ENCODE measurements around the gene IMPDH1. TPM values are rescaled to one million over a fixed set of nuclear protein-coding genes. Genes with fewer than 3 reads are reported as not detected.

The IMPDH1 gene
- total and polyA plus RNA-seq, 4 donors, result 28.5 to 64.5 (median 38.0) TPM

- Histone ChIP-seq H3K4me1 (ENCODE audit: control insufficient read depth, insufficient read depth, low read length) (peaks cover 4% of the 10 kb centered on the region), H3K27me3 (ENCODE audit: control insufficient read depth, insufficient read depth, low read length) (no peaks in the 10 kb centered on the region), H3K36me3 (ENCODE audit: control insufficient read depth, insufficient read depth, low read length) (no peaks in the 10 kb centered on the region), H3K27ac (ENCODE audit: low read depth, low read length) (no peak overlapping the region), H3K4me3 (ENCODE audit: low read depth, low read length) (no peak overlapping the region), H3K9me3 (ENCODE audit: control insufficient read depth, insufficient read depth, low read length) (no peaks in the 10 kb centered on the region)
- no CpG with 5 or more reads among the region's 1 CpG for WGBS (ENCODE audit: insufficient coverage)
- DNase-seq (ENCODE audit: low read depth in 4 of 6, low spot score in 6 of 6), result no peak
Measured at GRCh38 chr7:128422037-128422436, 12.3 kb upstream of the IMPDH1 start.

DNA sequence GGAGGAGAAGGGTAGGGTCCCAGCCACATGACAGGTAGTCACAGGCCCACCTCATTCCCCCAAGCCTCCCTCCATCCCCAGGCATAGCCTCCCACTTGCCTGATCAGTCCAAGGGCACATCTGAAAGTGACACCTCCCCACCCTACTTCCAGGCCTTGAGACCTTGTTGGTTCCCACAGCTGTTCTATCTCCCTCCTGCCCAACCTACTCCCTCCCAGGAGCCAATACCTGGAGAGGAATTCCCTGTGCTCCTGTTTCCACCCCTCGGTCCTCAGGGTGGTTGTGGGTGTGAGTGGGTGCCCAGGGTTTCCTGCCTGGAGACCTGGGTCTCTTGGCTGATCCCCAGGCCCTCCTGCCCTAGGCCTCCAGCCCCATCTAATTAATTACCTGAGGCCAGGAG is 11.6 kb upstream of the IMPDH1 start:
- WGBS (ENCODE audit: insufficient coverage), result no CpG with 5 or more reads among the region's 1 CpG
- H3K27me3 ChIP-seq (ENCODE audit: control insufficient read depth, insufficient read depth, low read length), result no peaks in the 10 kb centered on the region
- H3K9me3 ChIP-seq (ENCODE audit: control insufficient read depth, insufficient read depth, low read length), result no peaks in the 10 kb centered on the region
- no peaks in the 10 kb centered on the region for H3K36me3 ChIP-seq (ENCODE audit: control insufficient read depth, insufficient read depth, low read length)
- no peak overlapping the region for H3K27ac ChIP-seq (ENCODE audit: low read depth, low read length)
- H3K4me1 ChIP-seq (ENCODE audit: control insufficient read depth, insufficient read depth, low read length), result peaks cover 4% of the 10 kb centered on the region
- no peak for DNase-seq (ENCODE audit: low read depth in 4 of 6, low spot score in 6 of 6)
- no peak overlapping the region for H3K4me3 ChIP-seq (ENCODE audit: low read depth, low read length)

GRCh38 chr7:128420773-128421172 is 11.0 kb upstream of the IMPDH1 start:
- Histone ChIP-seq H3K4me1 (ENCODE audit: control insufficient read depth, insufficient read depth, low read length) (peaks cover 4% of the 10 kb centered on the region), H3K36me3 (ENCODE audit: control insufficient read depth, insufficient read depth, low read length) (no peaks in the 10 kb centered on the region), H3K9me3 (ENCODE audit: control insufficient read depth, insufficient read depth, low read length) (no peaks in the 10 kb centered on the region), H3K27ac (ENCODE audit: low read depth, low read length) (no peak overlapping the region), H3K27me3 (ENCODE audit: control insufficient read depth, insufficient read depth, low read length) (no peaks in the 10 kb centered on the region), H3K4me3 (ENCODE audit: low read depth, low read length) (no peak overlapping the region)
- 100% methylated on average over 1 of the region's 1 CpG for WGBS (ENCODE audit: insufficient coverage)
- no peak for DNase-seq (ENCODE audit: low read depth in 4 of 6, low spot score in 6 of 6)

GRCh38 chr7:128419257-128419656 is 9.5 kb upstream of the IMPDH1 start:
- Histone ChIP-seq H3K9me3 (ENCODE audit: control insufficient read depth, insufficient read depth, low read length) (no peaks in the 10 kb centered on the region), H3K4me3 (ENCODE audit: low read depth, low read length) (no peak overlapping the region), H3K4me1 (ENCODE audit: control insufficient read depth, insufficient read depth, low read length) (peaks cover 4% of the 10 kb centered on the region), H3K27me3 (ENCODE audit: control insufficient read depth, insufficient read depth, low read length) (no peaks in the 10 kb centered on the region), H3K36me3 (ENCODE audit: control insufficient read depth, insufficient read depth, low read length) (no peaks in the 10 kb centered on the region), H3K27ac (ENCODE audit: low read depth, low read length) (no peak overlapping the region)
- DNase-seq (ENCODE audit: low read depth in 4 of 6, low spot score in 6 of 6), result peak in 1 of 6 donors; percentile 51
- 79% methylated on average over 7 of the region's 7 CpGs for whole genome bisulfite sequencing (ENCODE audit: insufficient coverage)

- Histone ChIP-seq H3K27ac (ENCODE audit: low read depth, low read length) (no peak overlapping the region), H3K9me3 (ENCODE audit: control insufficient read depth, insufficient read depth, low read length) (no peaks in the 10 kb centered on the region), H3K27me3 (ENCODE audit: control insufficient read depth, insufficient read depth, low read length) (no peaks in the 10 kb centered on the region), H3K4me3 (ENCODE audit: low read depth, low read length) (no peak overlapping the region), H3K36me3 (ENCODE audit: control insufficient read depth, insufficient read depth, low read length) (no peaks in the 10 kb centered on the region), H3K4me1 (ENCODE audit: control insufficient read depth, insufficient read depth, low read length) (no peaks in the 10 kb centered on the region)
- no peak for DNase-seq (ENCODE audit: low read depth in 4 of 6, low spot score in 6 of 6)
- no CpG with 5 or more reads among the region's 3 CpGs for WGBS (ENCODE audit: insufficient coverage)
Measured at GRCh38 chr7:128417071-128417470, 7.3 kb upstream of the IMPDH1 start.

DNA sequence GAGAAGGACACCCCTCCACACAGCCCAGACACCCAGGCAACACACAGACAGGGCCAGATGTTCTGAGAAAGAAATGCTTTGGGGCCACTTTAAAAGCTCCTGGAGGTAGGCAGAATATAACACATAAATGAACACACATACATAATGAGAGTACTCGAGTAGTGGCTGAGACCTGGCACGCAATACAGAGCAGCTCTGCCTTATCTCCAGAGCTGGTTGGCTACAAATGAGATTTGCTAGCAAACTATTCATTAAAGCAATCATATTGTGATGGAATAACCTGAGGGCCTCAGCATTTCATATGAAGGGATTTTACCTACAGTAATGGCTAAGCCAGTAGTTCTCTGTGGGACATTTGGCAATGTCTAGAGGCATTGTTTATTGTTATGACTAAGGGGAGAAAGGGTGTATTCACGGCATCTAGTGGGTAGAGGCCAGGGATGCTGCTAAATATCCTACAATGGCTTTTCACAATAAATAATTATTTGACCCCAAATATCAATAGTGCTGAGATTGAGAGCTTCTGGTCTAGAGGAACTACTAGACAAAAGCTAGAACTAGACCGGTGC is 5.5 kb upstream of the IMPDH1 start:
- peaks cover 3% of the 10 kb centered on the region for H3K27me3 ChIP-seq (ENCODE audit: control insufficient read depth, insufficient read depth, low read length)
- no peak overlapping the region for H3K27ac ChIP-seq (ENCODE audit: low read depth, low read length)
- H3K4me1 ChIP-seq (ENCODE audit: control insufficient read depth, insufficient read depth, low read length), result peaks cover 5% of the 10 kb centered on the region
- WGBS (ENCODE audit: insufficient coverage), result 57% methylated on average over 1 of the region's 4 CpGs
- peak in 1 of 6 donors; percentile 72 for DNase-seq (ENCODE audit: low read depth in 4 of 6, low spot score in 6 of 6)
- H3K4me3 ChIP-seq (ENCODE audit: low read depth, low read length), result no peak overlapping the region
- H3K36me3 ChIP-seq (ENCODE audit: control insufficient read depth, insufficient read depth, low read length), result no peaks in the 10 kb centered on the region
- H3K9me3 ChIP-seq (ENCODE audit: control insufficient read depth, insufficient read depth, low read length), result no peaks in the 10 kb centered on the region

GRCh38 chr7:128410451-128410753 is 620 bp upstream of the IMPDH1 start:
- DNase-seq (ENCODE audit: low read depth in 4 of 6, low spot score in 6 of 6), result no peak
- no peak overlapping the region for H3K27ac ChIP-seq (ENCODE audit: low read depth, low read length)
- H3K27me3 ChIP-seq (ENCODE audit: control insufficient read depth, insufficient read depth, low read length), result peaks cover 3% of the 10 kb centered on the region
- no peaks in the 10 kb centered on the region for H3K9me3 ChIP-seq (ENCODE audit: control insufficient read depth, insufficient read depth, low read length)
- peaks cover 33% of the 10 kb centered on the region for H3K4me1 ChIP-seq (ENCODE audit: control insufficient read depth, insufficient read depth, low read length)
- H3K4me3 ChIP-seq (ENCODE audit: low read depth, low read length), result peak overlapping the region; percentile 71
- WGBS (ENCODE audit: insufficient coverage), result 0% methylated on average over 3 of the region's 6 CpGs
- no peaks in the 10 kb centered on the region for H3K36me3 ChIP-seq (ENCODE audit: control insufficient read depth, insufficient read depth, low read length)

GRCh38 chr7:128408709-128409595 is 830 bp downstream of the IMPDH1 start:
- 23% methylated on average over 13 of the region's 25 CpGs for WGBS (ENCODE audit: insufficient coverage)
- peaks cover 3% of the 10 kb centered on the region for H3K27me3 ChIP-seq (ENCODE audit: control insufficient read depth, insufficient read depth, low read length)
- H3K36me3 ChIP-seq (ENCODE audit: control insufficient read depth, insufficient read depth, low read length), result peaks cover 4% of the 10 kb centered on the region
- DNase-seq (ENCODE audit: low read depth in 4 of 6, low spot score in 6 of 6), result peak in 2 of 6 donors; percentile 22 to 28
- H3K4me1 ChIP-seq (ENCODE audit: control insufficient read depth, insufficient read depth, low read length), result peaks cover 48% of the 10 kb centered on the region
- no peaks in the 10 kb centered on the region for H3K9me3 ChIP-seq (ENCODE audit: control insufficient read depth, insufficient read depth, low read length)
- peak overlapping the region; percentile 71 for H3K4me3 ChIP-seq (ENCODE audit: low read depth, low read length)
- H3K27ac ChIP-seq (ENCODE audit: low read depth, low read length), result peak overlapping the region; percentile 33

DNA sequence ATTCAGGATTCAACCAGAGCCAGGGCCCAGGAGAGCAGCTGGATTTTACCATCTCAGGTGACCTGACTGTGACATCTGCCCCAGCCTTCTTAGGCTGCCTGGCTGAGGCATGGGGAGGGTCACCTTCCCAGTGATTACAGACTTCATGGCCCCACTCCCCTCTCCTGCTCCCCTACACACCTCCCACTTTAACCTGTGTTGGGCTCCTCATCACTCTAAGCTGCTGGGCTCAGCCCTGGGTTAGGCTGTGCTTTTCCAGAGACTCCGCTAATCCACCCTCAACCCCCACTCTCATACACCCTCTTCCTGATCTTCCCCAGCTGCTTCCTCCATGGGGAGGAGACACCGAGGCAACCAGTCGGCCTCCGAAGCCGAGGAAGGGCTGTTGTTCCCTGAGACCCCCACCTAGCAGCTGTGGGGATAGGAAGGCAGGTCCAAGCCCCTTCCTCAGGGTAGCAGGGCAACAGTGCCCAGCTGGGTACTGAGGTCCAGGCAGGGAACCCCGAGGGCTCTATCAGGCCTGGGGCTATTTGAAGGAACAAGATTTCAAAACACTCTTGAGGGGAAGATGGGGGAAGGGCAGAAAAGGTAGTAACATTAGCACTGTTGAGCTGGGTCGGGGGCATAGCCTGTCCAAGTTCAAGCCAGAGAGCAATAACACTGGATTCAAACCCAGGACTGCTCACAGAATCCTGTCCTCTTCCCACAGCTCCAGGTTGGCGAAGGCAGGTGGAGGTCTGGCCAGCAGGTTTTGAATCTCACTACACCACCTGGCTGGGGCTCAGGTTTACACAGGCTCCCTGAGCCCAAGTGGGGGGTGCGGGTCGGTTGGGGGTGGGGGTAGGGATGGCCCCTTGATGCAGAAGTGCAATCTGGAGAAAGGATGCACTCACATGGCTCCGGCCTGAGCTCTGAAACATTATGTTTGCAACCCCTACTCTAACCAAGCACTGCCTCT is 1.8 kb downstream of the IMPDH1 start:
- peaks cover 53% of the 10 kb centered on the region for H3K4me1 ChIP-seq (ENCODE audit: control insufficient read depth, insufficient read depth, low read length)
- 58% methylated on average over 8 of the region's 11 CpGs for WGBS (ENCODE audit: insufficient coverage)
- H3K27me3 ChIP-seq (ENCODE audit: control insufficient read depth, insufficient read depth, low read length), result peaks cover 3% of the 10 kb centered on the region
- no peak for DNase-seq (ENCODE audit: low read depth in 4 of 6, low spot score in 6 of 6)
- no peak overlapping the region for H3K4me3 ChIP-seq (ENCODE audit: low read depth, low read length)
- no peak overlapping the region for H3K27ac ChIP-seq (ENCODE audit: low read depth, low read length)
- peaks cover 8% of the 10 kb centered on the region for H3K36me3 ChIP-seq (ENCODE audit: control insufficient read depth, insufficient read depth, low read length)
- no peaks in the 10 kb centered on the region for H3K9me3 ChIP-seq (ENCODE audit: control insufficient read depth, insufficient read depth, low read length)

Data from spinal cord (tissue), 10 donors.